HT1080 (cell line): ENCODE results near the gene REV1. TPM values are rescaled to one million over a fixed set of nuclear protein-coding genes. Genes with fewer than 3 reads are reported as not detected.

ENCODE experiments used
- DNase-seq: peaks from one replicate; pipeline ENCODE4 v3.0.0-alpha.2; 2015; ENCODE audit warnings: low read depth
- total RNA-seq: library from RNA; depleted of rRNA; stranded (reverse); fragments of >200 nt; shearing (Covaris generic); gene quantifications from 2 replicates; pipeline ENCODE4 v1.2.3, GENCODE V29; 2014

The REV1 gene
- total RNA-seq, 1 experiment from 2014 or later, result 18.5 TPM

DNA sequence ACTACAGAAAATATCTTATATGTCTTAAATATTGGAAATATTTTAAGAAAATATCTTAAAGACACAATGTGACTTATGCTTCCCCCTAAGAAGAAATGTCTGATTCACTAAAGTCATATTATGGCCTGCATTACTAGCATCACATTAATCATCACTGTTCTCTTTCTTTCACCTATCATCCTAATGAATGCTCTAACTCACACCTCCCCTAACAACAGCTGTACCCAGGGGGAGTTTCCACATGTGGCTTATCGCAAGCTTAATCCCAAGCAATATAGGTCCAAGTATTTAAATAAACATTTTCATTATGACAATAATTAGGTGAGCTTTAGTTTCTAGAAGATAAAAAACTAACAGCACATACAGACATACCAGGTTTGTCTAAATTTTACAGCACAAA, 39.6 kb downstream of the REV1 start:
- DNase-seq, result no peak

GRCh38 chr2:99448556-99448955, 41.3 kb downstream of the REV1 start:
- DNase-seq, result peak; percentile 85

GRCh38 chr2:99445065-99445464, 44.8 kb downstream of the REV1 start:
- no peak for DNase-seq

DNA sequence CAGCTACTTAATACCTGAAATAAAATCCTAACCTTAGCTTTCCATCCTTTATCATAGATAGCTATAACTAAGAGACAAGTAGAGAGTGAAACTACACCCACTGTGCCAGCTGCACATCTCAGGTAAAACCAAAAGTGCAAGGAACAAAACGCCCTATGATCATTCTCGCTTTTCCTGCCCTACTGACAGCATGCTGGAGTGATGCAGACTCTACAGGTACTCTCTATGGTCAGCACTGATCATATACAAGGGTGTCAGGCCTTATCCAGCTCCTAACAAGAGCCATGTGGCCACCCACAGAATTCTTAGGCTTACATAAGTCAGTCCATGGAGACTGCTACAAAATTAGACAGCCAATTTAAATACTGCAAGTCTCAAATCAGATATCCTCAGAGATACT, 45.6 kb downstream of the REV1 start:
- DNase-seq, result no peak

DNA sequence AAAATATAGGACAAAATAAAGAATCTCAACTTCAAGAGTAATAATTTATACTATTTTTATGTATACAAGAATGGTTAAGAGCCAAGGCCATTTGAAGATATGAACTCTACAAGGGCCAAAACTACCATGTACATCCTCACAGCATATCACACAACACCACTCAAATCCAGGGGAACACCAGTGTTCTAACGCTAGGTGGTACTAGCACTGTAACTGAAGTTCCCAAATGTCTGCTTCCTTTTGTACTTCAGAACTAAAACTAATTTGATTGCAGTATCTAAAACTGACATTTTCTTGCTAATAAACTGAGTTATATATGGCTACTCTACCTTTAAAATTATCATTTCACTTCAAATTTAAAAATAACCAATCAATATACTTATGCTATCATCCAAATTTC, 47.0 kb downstream of the REV1 start:
- peak; percentile 6 for DNase-seq

GRCh38 chr2:99439971-99440505, 49.8 kb downstream of the REV1 start:
- DNase-seq, result no peak

- DNase-seq, result no peak
Observed at GRCh38 chr2:99436874-99437273, 52.9 kb downstream of the REV1 start.

DNA sequence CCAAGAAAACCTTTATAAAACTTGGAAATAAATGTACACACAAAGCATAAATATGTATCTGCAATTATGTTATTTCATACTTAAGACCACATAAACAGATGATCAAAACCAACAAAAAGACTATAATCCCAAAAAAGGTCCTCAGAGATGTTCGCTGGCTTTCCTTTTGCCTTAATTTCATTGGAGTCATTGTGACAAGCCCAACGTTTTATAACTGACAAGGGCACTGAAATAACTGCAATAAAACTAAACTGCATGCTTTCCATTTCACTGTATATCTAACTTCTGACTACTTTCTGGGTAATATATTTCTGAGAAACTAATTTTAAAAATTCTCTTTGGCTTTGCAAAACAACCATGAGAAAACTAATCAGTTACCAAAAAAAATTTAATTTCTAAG, 56.5 kb downstream of the REV1 start:
- no peak for DNase-seq

- no peak for DNase-seq
Observed at GRCh38 chr2:99431587-99432275, 58.1 kb downstream of the REV1 start.

GRCh38 chr2:99430614-99431291, 59.1 kb downstream of the REV1 start:
- DNase-seq, result no peak

DNA sequence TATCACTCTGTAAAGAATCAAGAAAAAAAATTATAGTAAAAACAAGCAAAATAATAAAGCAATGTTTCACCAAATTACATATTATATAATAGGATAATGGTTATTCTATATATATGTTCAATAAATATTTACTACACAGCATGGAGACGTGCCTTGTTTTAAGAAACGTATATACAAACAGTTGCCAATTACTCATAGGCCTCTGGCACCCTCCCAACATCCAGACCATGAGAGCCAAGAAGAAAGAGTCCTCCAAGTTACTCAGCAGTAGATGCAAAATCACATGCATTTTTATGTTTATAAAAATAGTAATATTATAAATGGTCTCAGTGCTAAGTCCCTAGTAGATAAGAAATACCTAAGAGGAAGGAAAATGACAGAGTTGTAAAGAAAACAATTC, 64.8 kb downstream of the REV1 start:
- DNase-seq, result no peak

GRCh38 chr2:99424371-99424770, 65.4 kb downstream of the REV1 start:
- DNase-seq, result no peak

DNA sequence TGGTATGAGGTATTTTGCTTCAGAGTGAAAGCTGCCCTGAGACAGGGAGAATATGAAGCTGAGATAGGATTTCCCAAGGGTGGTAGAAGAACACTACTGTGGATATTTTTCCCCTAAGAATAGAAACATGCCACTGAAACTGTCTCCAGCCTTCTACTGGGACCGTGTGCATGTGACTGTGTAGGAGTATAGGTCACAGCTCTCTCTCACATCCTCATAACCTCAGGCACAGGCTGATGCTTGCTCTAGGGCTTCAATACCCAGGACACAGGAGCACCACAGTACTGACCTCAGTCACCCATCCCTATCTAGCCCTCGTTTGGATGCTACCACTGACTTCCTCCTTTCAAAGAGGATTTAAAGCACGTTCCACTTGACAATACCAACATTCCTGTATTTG, 67.2 kb downstream of the REV1 start:
- no peak for DNase-seq

DNA sequence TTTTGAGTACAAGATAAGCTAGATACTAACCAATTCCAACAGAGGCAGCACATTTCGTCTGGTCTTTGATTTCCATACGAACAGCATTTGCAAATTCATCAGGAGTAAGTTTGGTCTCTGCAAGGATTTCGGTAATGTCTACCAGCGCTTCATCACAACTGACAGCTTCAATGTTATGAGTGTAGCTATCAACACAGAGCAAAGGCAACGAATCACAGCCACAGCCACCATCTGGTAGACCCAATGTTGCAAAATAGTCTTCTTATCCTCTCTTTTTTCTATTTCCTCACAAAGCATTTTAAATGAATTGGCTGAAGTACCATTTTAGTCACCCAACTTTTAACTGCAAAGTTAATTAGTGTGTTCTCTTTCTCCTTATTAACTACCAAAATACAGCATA, 68.3 kb downstream of the REV1 start:
- DNase-seq, result no peak

- DNase-seq, result peak; percentile 38
Observed at GRCh38 chr2:99420751-99421299, 69.0 kb downstream of the REV1 start.

GRCh38 chr2:99420031-99420430, 69.8 kb downstream of the REV1 start:
- DNase-seq, result no peak

DNA sequence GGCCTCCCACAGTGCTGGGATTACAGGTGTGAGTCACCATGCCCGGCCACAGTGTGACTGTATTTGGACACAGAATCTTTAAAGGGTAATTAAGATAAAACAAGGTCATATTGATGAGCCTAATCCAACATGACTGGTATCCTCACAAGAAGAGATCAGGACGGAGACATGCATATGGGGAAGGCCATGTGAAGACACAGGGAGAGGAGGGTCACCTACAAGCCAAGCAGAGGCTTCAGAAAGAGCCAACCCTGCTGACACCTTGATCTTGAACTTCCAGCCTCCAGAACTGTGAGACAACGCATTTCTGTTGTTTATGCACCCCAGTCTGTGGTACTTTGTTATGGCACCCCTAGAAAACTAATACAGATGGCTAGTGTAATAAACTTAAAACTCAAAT, 72.4 kb downstream of the REV1 start:
- DNase-seq, result no peak

- no peak for DNase-seq
Observed at GRCh38 chr2:99414566-99414965, 75.3 kb downstream of the REV1 start.

DNA sequence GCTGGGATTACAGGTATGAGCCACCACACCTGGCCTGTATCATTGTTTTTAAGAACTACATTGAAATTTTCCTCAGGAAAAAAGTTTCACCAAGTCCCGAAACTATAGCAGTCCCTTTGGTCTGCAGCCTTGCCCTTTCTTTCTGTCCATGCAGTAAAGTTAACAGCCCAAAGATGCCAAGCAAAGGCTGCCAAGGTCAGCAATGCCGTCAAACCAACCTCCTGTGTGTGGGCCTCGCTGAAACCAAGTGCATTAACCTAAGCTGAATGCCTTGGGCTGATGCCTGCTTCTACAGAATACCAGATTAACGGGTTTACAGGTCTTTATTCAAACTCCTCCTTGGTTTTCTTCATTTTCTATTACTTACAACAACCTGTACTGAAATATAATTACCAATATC, 79.5 kb downstream of the REV1 start:
- no peak for DNase-seq

- no peak for DNase-seq
Observed at GRCh38 chr2:99406137-99406536, 83.7 kb downstream of the REV1 start.

DNA sequence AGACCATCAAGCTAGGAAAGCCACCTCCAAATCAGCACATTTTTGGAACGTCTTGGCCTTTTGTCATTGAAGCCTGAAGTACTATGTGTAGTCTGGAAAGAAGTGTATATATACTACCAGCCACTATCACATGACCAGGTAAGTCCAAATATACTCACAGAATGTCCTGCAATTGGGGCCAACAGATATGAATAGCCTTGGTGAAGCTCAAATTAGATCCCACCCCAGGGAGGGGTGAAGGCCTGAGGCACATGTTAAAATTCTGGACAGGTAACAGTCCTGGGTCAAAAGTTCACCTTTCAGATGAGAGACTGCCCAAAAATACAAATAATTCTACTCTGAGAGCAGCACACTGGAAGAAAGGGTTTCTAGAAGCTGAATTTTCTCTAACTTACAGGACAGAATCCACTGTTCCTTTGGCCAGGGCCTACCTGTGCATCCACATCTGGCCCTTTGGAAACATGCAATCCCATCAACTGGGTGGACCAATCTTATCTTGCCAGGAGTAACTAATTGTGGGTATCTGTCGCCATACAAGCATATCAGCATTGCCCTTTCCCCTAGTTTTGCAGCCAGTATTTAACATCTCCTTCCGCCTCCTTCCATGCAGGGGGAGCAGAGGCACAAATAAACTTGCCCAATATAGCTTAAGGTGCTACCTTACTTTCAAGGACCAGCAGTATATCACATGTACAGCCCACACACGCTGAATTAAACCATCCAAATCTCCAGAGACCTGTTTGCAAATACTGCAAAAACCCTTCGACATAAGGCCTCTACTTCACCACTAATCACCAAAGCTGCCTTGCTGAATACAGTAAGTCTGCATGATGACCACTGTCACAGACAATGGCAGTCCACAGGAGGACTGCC, 84.8 kb downstream of the REV1 start:
- no peak for DNase-seq
